ENCODE results near the gene TCHH.
A peak's percentile ranks its signal among the peaks of the same experiment; 100 is the strongest.
"Not testable (repeated sequence)": the region's sequence is repeated elsewhere in the genome, so short reads cannot be mapped to it uniquely, and the experiment has no call there.

The TCHH gene, protein sequence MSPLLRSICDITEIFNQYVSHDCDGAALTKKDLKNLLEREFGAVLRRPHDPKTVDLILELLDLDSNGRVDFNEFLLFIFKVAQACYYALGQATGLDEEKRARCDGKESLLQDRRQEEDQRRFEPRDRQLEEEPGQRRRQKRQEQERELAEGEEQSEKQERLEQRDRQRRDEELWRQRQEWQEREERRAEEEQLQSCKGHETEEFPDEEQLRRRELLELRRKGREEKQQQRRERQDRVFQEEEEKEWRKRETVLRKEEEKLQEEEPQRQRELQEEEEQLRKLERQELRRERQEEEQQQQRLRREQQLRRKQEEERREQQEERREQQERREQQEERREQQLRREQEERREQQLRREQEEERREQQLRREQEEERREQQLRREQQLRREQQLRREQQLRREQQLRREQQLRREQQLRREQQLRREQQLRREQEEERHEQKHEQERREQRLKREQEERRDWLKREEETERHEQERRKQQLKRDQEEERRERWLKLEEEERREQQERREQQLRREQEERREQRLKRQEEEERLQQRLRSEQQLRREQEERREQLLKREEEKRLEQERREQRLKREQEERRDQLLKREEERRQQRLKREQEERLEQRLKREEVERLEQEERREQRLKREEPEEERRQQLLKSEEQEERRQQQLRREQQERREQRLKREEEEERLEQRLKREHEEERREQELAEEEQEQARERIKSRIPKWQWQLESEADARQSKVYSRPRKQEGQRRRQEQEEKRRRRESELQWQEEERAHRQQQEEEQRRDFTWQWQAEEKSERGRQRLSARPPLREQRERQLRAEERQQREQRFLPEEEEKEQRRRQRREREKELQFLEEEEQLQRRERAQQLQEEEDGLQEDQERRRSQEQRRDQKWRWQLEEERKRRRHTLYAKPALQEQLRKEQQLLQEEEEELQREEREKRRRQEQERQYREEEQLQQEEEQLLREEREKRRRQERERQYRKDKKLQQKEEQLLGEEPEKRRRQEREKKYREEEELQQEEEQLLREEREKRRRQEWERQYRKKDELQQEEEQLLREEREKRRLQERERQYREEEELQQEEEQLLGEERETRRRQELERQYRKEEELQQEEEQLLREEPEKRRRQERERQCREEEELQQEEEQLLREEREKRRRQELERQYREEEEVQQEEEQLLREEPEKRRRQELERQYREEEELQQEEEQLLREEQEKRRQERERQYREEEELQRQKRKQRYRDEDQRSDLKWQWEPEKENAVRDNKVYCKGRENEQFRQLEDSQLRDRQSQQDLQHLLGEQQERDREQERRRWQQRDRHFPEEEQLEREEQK (N-terminal part only)

DNA sequence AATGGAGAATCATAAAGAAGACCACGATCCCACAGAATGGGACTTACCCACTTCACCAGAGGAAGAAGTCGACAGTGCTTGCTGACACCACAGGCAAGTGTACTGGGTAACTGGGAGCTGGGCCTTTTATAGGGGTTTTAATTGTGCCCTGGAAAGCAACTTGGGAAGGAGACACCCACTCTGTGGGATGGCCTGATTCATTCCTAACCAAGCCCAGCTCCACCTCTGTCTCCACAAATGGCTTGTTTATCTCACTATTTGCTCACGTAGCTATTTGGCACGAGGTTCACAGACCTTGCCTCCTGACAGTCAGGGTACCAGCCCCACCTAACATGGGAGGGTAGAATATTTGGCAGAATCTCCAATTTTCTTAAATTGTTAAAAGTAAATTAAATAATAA, at the start of gene TCHH:
Gene TCHH (minus strand): TSS at position 101 of the 400 bp plus-strand sequence. CDS start 1,364 bp downstream, outside the sequence.
- DNase-seq, result no peak

DNA sequence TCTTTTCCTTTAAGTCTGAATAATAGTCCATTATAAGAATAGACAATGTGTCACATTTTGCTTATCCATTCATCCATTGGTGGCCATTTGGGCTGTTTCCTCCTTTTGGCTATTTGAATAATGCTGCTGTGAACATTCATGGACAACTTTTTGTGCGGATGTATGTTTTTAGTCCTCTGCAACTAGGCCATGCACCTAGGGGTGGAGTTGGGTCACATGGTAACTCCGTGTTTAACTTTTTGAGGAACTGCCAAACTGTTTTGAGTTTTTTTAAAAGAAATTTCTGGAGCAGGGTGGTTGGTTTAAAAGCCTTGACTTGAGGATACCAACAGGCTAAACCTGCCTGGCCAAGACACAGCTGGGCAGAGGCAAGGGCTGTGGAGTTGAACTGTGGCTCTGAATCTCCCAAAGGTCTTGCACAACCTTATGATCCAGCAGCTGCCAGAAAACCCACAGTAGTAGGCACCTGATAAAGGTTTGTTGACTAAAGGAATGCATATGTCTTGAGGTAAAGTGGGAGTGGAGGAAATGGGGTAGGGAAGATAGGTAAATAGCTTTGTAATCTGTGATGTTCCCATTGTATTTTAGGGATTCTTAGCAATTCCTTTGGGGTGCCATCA, 49.4 kb upstream of the TCHH start:
- DNase-seq, result no peak

GRCh38 chr1:152162792-152163463, 47.7 kb upstream of the TCHH start:
- DNase-seq, result no peak

DNA sequence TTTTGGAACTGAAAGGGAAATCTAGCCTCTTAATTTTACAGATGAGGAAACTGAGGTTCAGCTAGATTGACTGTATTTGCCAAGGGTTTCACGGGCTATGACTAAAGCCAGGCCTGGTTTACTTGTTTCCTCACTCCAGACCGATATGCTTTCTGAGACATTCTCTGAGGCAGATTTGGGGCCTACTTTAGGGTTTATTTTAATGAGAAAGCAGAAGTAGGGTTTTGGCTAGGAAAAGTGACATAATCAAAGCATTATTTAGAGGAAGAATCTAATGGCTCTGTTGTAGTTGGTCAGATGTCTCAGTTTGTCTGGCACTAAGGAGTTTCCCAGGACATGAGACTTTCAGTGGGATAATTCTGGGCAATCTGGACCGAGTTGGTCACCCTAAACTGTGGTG, 45.3 kb upstream of the TCHH start:
- no peak for DNase-seq

DNA sequence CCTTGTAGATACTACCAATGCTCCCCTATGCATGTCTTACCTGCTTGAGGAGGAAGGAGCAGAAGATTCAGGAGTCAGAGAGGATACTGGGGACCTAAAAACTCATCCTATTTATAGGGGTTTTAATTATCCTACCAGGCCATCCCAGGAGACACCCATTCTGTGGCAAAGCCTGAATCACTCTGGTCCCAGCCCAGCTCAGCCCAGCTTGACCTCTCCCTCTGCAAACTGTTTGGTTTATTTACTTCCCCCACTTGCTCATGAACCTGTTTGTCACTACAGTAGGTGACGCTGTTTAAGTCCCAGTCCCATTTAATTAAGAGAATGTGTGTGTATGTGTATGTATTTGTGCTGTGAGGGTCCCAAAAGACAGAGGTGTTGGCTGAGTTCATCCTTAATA, 43.9 kb upstream of the TCHH start, which contains the start of gene RPTN:
Gene RPTN (minus strand): TSS at position 85 of the 400 bp plus-strand sequence. CDS start 1,339 bp downstream, outside the sequence.
- no peak for DNase-seq

DNA sequence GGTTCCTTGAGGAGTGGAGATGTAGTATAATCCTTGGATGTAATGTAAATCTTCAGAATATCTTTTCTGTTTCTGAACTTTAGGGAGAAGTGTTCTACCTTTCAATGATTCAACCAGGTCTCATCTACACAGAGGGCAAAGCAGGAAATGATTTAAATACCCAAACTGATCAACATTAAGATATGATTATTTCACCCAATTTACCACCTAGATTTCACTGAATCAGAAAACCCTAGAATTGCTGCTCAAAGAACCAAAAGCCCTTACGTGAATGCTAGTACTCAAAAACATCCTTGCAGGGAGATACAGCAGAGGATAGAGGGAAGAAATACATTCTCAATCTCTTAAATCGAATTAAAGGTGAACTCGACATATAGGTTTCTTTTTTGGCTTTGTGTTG, 38.8 kb upstream of the TCHH start:
- DNase-seq, result no peak

DNA sequence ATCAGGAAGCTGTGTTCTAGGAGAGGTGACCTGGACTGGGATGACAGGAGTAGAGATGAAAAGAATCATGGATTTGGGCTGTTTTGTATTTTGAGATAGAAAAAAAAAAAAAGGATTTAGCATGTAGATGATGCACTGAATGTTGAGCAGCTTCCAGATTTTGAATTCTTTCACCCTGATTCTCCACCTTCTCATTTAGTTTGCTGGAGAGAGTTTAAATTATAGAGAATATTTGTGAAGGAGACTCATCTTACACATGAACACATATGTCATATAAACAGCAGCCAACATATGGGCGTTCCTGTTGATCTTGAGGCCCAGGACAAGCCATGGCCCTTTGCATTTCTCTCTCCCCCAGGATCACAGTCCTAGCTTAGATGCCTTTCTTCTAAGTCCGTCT, 36.4 kb upstream of the TCHH start:
- DNase-seq, result no peak

- DNase-seq, result no peak
These were observed 33.7 kb upstream of the TCHH start for GRCh38 chr1:152148981-152149380.

GRCh38 chr1:152148051-152148450, 32.8 kb upstream of the TCHH start:
- no peak for DNase-seq

DNA sequence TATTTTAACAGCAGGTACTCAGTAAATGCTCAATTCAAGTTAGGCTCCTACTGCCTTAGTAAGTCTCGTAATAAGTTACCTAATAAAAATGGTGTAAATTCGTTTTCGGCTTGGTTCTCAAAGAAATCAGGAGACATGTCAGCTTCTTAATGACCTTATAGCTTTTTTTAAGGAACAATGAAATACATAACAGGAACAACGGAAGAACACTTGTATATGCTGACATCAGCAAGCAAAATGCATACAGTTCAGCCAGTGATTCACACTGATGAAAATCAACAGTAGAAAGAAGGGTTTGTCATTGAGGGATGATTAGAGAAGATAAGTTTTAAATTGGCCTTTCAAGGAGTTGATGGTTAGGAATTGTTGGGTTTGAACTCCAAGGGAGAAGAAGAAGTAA, 30.5 kb upstream of the TCHH start:
- no peak for DNase-seq

- not testable (repeated sequence) for DNase-seq
These were observed 29.5 kb upstream of the TCHH start for GRCh38 chr1:152144674-152145183.

- no peak for DNase-seq
These were observed 28.1 kb upstream of the TCHH start for GRCh38 chr1:152143150-152143887.

- peak; percentile 74 for DNase-seq
These were observed 26.8 kb upstream of the TCHH start for GRCh38 chr1:152141971-152142584.

GRCh38 chr1:152137215-152137614, 22.0 kb upstream of the TCHH start:
- DNase-seq, result no peak

DNA sequence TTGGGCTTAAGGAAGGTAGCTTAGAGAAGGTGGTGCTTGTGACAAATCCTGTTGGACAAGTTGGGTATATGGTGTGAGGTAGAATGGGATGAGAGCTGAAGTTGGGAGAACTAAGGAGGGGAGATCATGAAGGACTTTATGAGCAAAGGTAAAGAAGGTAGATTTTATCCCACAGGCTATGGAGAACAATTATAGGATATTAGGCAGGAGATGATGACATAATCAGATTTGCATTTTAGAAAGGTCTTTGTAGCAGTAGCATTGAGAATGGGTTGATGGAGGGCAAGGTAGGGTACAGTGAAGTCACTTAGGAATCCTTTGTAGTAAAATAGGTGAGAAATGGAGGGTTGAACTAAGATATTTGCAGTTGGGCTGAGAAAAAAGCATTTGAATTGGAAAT, 14.9 kb upstream of the TCHH start:
- no peak for DNase-seq

- no peak for DNase-seq
These were observed 12.4 kb upstream of the TCHH start for GRCh38 chr1:152127673-152128072.

DNA sequence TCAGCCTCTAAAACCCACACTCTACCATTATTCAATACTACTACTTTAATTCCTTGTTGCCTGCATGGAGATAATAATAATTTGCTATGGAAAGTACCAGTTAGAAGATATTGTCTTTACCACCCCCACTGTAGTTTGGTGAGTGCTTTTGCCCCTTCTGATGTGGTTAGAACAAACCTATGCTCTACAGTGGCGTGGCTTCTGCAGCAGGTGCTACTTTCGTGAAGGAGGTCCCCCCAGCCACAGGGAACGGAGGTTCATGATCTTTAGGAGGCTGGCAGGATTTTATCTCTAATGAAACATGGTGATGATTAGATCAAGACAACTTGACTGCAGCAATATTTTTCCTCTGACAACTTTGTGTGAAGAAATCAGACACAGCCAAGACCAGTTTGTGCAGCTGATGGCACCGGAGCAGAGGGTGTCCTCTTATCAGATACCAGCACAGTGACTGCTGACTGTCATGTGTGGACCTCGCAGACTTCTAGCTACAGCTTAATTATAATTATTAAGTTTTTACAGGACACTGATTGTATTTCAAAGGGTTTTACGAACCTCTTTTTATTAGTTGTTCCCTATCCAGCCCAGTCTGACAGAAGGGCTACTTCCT, 10.7 kb upstream of the TCHH start:
- no peak for DNase-seq

DNA sequence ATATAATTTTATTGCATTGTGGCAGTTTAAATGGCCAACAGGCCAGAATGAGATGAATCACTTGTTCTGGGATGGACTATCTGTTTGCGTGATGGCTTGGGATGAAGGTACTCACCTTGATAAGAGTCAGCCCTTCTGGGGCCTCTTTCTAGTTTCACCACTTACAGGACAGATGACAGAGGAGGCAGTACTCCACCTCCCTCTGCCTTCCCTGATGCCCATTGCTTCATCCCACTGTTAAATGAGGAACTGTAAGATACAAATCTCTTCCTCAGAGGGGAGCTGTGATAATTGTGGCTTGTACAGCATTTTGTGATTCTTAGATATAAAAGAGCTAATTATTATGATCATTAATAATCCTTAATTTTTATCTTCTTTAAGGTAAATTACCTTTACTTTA, 3.7 kb upstream of the TCHH start:
- DNase-seq, result no peak

DNA sequence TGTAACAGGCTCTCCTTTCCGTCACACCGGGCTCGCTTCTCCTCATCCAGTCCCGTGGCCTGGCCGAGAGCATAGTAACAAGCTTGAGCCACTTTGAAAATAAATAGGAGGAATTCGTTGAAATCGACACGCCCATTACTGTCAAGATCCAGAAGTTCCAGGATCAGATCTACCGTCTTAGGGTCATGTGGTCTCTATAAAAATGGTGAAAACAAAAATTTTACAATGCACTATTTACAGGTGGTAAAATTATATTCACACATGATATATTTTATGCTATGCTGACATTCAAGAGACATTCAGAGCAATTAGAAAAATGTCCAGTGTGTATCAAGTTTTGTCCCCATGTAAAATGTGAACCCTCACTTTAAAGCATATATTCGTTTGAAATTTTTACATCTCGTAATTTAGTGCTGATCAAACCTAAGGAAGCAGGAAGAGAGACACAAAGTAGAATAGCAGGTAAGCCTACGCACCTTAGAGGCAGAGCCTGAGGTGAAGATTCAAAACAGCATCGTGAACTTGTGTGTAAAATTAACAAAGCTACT, 2.3 kb downstream of the TCHH start:
- no peak for DNase-seq

All from NCI-H1694 (cell line).